ENCODE results near the gene PLXND1.

- TF ChIP-seq CTCF (IDR thresholded peaks at IDR 0.05) (no peak), EZH2phosphoT487 (IDR thresholded peaks at IDR 0.05) (no peak)
Measured at GRCh38 chr3:129614435-129614834, 8.0 kb upstream of the PLXND1 start.

Measured in neural progenitor cell (in vitro differentiated cells).